D341Med (cell line): ENCODE data around the gene RBPJ.
"Not testable (repeated sequence)": the region's sequence is repeated elsewhere in the genome, so short reads cannot be mapped to it uniquely, and the experiment has no call there.

Experiments used
- DNase-seq: peaks from one replicate; pipeline ENCODE4 v3.0.0; 2012; ENCODE audit warnings: low spot score

Gene RBPJ

GRCh38 chr4:26375551-26375950 lies 54.7 kb downstream of the RBPJ start:
- no peak for DNase-seq

- DNase-seq, result no peak
Measured at GRCh38 chr4:26377328-26378311, 56.8 kb downstream of the RBPJ start.

DNA sequence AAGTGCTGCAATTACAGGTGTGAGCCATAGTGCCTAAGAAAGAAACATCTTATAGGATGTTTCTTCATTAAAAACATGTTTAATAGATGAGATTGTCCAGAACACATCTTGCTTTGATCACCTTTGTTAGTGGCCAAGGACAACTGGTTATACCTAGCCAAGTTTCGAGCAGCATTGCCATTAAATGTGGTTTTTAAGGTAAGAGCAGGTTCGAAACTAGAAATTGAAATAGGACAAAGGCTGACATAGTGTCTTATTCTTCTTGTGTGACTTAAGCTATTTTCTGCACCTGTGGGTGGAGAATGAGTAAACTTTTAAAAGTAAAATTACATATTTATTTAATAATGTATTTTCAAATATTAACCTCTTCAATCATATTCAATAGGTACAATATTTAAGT lies 59.0 kb downstream of the RBPJ start:
- no peak for DNase-seq

- no peak for DNase-seq
Measured at GRCh38 chr4:26380740-26381139, 59.9 kb downstream of the RBPJ start.

- DNase-seq, result no peak
Measured at GRCh38 chr4:26384380-26385057, 63.7 kb downstream of the RBPJ start.

DNA sequence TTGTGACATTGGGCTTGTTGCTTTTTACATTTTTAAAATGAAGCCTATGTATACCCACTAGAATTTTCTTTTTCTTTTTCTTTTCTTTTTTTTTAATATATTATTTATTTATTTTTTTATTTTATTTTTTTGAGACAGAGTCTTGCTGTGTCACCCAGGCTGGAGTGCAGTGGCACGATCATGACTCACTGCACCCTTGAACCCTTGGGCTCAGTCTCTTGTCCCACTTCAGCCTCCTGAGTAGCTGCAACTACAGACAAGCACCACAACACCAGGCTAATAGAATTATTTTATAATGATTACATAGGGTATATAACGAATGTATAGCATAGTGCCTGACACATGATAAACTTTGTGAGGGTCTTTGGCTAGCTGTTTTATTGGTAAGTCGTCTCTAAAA lies 64.9 kb downstream of the RBPJ start:
- DNase-seq, result no peak

DNA sequence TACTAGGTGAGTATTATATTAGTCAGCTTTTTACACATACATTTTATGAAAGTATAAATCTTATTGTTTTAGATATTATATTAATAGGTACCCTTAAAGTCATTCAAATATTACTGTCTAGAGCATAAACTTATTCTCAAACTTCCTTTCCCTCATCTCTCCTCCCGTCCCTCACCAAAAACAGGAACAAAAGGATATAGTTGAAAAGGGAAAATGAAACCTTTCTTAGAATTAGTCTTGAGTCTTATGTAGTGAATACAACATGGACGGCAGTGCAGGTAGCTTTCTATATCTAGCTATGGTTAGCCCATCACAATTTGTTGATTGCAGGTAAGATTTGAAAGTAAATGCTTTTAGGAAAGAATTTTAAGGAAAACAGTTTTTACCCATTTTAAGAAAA lies 65.6 kb downstream of the RBPJ start:
- no peak for DNase-seq

DNA sequence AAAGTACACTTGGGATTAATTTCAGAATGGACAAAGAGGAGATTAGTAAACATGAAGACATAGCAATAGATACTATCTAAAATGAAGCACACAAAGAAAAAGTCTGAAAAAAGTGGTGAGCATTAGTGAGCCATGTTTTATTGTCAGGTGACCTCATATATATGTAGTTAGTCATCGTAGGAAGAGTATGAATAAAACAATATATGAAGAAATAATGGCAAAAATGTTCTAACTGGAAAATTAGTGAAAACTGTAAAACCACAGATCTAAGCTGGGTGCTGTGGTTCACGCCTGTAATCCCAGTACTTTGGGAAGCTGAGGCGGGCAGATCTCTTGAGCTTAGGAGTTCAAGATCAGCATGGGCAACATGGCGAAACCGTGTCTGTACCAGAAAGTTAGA lies 67.9 kb downstream of the RBPJ start:
- no peak for DNase-seq

DNA sequence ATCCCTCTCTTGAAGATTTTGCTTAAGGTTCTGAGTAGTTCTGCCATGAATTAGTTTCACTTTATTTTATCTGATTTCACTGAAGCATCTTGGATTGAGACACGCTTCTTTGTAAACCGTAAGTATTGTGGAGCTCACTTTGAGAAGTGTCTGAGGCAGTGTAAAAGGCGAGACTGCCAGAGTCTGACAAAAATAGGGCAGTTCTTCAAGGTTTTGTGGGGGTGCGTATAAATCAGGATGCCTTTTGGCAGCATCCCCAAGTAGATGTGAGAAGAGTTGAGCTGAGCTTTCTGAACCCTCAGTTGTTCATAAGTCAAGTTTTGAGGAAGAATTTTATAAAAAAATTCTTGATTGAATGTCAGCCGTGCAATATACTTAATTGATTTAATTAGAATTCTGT lies 76.3 kb downstream of the RBPJ start:
- DNase-seq, result no peak

GRCh38 chr4:26400132-26400531 lies 79.3 kb downstream of the RBPJ start:
- no peak for DNase-seq

DNA sequence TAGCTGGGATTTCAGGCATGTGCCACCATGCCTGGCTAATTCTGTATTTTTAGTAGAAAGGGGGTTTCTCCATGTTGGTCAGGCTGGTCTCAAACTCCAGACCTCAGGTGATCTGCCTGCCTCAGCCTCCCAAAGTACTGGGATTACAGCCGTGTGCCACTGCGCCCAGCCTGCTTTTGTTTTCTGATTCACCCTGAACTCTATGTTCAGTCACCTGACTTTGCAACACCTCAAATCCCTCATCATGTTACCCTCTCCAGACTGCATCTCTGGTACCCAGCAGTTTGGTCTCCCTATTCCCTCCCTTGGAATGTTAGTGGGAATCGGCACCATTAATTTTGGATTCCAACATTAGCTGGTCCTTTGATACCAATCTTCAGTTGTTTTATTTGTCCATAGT lies 81.2 kb downstream of the RBPJ start:
- not testable (repeated sequence) for DNase-seq

GRCh38 chr4:26402458-26402857 lies 81.6 kb downstream of the RBPJ start:
- DNase-seq, result no peak

DNA sequence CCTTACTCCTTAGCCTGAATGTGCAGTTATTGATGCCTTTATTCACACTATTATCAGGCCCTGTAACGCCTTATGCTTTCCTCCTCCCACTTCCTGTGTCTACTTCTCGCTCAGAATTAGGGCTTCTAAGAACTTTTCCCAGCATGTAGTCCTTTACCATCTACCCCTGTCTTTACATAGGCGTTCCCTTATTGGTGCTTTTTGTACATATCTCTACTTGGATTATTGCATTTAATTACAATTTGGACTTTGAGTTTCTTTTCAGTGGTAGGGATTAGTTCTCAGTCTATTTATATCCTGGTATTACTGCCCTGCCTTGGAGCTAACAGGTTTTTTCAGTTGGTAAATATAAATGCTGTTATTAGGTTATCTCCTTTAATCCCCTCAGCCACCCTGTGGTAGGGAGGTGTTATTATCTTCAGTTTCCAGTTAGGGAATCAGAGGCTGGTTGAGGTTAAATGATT lies 84.0 kb downstream of the RBPJ start:
- peak; percentile 61 for DNase-seq

- no peak for DNase-seq
Measured at GRCh38 chr4:26406346-26406975, 85.6 kb downstream of the RBPJ start.

DNA sequence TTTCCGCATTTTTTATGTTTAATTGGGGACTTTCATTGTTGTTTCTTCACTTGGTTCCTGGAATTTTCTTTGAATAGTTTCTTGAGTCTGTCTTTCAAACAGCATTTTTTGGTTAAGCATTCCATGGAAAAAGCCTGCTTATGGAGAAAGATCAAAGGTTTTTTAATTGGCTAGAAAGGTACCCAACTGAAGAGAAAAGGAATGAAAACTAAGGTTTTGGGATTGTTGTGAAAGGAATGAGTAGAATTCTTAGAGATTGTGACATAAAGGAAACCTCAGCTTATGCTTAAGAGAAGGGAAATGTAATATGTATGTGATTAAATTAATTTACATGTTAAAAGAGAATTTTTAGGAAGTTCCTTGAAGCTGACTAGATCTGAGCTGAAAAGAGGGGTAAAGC lies 86.7 kb downstream of the RBPJ start:
- no peak for DNase-seq

- DNase-seq, result peak; percentile 30
Measured at GRCh38 chr4:26410385-26411293, 89.8 kb downstream of the RBPJ start.

GRCh38 chr4:26412381-26413372 lies 91.9 kb downstream of the RBPJ start:
- DNase-seq, result no peak

DNA sequence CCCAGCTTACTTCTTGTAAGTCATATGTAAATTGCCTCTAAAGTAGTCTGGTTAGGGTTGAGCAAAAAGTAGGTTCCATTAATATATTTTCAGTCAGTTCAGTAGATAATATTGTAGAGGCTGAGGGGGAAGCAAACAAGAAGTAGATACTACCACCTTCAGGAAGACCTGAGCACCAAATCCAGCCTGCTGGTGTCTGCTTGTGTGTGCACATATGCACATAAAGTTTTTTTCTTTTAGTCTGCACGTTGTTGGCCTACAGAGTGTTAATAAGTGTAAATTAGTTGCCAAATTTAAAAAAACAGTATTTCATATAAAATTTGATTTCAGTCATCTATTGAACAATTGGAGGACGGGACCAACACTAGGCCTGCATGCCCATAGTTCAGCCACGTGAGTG lies 92.8 kb downstream of the RBPJ start:
- DNase-seq, result no peak

DNA sequence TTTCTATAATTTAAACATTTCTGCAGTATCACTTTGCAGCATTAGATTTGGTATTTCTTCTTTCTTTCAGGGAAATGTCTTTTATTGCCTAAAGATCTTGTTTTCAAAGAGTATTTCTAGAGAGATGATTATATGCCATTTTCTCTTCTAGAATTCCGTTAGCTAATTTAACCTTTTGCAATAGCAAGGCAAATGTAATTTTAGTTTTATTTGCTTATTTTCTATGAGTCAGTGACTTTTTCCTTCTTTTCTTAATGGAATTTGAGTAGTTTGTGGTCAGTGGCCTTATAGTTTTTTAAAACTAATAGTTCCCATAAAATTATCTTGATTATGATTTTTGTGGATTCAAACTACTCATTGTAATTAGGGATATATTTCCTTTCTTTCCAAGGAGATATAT lies 97.3 kb downstream of the RBPJ start:
- DNase-seq, result no peak

DNA sequence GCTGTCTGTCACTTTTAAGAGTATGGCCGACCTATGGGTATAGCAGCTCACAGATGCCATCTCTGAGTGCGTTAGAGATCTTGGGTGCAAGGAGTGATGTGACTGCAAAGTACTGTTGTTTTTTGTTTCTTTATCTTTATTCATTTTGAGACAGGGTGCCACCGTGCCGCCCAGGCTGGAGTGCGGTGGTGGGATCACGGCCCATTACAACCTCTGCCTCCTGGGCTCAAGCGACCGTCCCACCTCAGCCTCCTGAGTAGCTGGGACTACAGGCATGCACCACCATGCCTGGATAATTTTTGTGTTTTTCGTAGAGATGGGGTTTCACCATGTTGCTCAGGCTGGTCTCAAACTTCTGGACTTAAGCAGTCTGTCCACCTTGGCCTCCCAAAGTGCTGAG lies 98.0 kb downstream of the RBPJ start:
- no peak for DNase-seq
